Islet of Langerhans (tissue), 1 donor: Measurements from ENCODE around the gene EDEM2.
"Not testable (repeated sequence)": the region's sequence is repeated elsewhere in the genome, so short reads cannot be mapped to it uniquely, and the experiment has no call there.

Source experiments
- FAIRE-seq: peaks from one replicate; lab custom pipeline; 2011; peaks lifted over from hg19 to GRCh38; lab: Jason Lieb, UNC

Gene EDEM2

DNA sequence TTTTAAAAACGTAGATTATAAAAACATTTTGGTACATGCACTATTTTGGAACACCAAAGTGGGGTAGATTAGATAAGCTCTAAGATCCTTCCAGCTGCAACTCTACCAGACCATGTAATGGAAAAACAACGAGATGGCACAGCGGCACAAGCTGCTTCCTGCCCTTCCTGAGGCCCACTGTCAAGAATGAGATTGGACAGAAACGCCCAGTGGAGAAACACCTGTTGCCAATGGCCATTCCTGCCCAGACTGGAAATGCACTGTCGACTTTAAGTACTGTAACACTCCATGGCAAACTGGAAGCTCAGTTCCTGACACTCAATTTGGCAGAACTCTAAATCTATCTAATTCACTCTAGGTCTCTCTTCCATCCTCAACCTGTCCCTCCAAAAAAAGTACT is 21.4 kb downstream of the EDEM2 start:
- FAIRE-seq = no peak

DNA sequence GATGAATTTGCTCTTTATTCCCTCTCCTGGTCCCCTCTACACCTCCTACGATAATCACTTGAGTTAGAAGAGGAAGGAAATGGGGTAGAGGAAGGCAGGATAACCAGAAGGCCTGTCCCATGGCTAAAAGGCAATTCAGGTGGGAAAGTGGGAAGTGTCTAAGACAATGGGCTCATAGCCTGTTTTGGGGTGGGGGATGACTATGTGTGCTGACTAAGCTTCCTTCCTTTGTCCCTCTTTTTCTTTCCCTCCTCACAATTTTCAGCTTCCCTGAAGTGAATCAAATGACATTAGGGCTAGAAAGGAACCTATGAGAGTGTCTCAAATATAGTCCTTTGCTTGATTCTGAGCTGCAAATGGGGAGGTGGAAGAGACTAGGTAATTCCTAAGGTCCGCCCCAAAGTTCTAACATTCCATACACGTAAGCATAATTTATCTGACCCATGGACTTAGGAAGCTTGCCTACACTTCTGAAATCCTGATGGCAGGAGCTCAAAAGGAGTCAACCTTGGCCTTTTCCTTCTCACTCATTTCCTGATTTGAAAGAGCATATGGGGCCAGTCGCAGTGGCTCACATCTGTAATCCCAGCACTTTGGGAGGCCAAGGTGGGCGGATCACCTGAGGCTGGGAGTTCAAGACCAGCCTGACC is 24.3 kb downstream of the EDEM2 start:
- FAIRE-seq = no peak

DNA sequence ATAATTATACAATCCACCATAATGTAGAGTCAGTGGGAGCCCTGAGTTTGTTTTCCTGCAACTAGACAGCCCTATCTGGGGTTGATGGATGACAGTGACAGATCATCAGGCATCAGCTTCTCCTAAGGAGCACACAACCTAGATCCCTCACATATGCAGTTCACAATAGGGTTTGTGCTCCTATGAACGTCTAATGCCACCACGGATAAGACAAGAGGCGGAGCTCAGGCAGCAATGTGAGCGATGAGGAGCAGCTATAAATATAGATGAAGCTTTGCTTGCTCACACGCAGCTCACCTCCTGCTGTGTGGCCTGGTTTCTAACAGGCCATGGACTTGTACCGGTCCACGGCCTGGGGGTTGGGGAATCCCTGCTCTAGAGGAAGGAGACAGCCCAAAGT is 25.9 kb downstream of the EDEM2 start:
- FAIRE-seq = no peak

DNA sequence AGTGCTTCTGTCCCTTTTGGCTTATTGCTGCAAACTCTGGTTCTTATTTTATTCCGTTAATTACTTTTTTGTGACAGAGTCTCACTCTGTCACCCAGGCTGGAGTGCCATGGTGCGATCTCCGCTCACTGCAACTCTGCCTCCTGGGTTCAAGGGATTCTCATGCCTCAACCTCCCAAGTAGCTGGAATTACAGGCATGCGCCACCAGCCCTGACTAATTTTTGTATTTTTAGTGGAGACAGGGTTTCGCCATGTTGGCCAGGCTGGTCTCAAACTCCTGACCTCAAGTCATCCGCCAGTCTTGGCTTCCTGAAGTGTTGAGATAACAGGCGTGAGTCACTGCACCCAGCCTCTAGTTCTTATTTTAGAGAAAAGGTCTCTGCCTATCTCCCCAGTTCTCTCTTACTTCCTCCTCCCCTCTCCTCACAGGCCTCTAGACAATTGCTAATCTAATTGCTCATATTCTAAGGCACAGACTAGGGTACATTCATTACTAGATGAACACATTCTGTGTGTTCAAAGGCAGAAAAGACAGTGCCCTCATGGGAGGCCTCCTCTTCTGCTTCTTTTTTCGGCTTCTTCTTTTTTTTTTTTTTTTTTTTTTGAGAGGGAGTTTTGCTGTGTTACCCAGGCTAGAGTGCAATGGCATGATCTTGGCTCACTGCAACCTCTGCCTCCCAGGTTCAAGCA is 27.0 kb downstream of the EDEM2 start:
- FAIRE-seq = no peak

DNA sequence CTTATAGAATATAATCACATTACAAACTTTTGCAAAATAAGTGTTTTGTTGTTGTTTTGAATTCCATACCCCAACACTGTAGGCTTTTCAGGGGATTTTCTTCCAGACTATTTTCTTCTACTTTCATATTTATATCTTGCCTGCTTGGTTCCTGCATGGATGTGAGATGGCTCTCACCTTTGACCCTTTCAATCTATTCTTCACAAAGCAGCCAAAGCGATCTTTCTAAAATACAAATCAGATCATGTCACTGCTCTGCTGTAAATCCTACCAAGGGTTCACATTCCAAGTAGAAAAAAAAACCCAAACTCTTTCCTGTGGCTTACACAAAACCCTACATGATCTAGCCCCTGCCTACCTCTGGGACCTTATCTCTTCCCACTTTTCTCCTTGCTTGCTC is 29.5 kb downstream of the EDEM2 start:
- no peak for FAIRE-seq

DNA sequence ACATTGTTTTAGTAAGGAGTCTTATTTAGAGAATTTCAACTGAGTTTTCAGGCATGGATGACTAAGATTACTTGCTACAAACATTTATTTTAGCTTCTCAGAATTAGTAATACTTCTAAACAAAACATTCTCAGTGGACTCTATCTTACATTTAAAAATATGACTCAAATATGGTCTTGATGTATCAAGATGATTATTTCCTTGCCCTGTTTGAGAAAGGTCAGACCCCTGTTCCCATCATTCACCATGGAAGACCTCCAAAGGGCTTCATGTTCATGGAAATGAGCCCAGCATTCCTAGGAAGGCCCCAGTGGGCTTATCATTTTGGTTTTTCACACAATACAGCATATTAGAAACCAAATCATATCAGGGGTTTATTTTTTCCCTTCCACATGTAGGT is 29.9 kb downstream of the EDEM2 start:
- no peak for FAIRE-seq

DNA sequence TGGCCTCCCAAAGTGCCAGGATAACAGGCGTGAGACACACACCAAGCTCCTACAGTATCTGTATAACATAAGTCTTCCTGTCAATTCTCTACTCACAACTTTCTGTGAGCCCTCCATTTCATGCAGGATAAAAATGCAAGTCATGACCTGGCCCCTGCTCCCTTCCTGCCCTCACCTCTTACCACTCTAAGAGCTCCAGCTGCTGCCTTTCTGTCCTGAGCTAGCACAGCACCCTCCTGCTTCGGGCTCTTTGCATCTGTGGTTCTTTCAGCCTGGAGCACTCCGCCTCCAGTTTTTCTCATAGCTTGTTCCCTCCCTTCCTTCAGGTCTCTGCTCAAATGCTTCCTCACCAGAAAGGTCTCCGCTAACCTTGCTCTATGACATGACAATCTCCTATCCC is 30.9 kb downstream of the EDEM2 start:
- no peak for FAIRE-seq

DNA sequence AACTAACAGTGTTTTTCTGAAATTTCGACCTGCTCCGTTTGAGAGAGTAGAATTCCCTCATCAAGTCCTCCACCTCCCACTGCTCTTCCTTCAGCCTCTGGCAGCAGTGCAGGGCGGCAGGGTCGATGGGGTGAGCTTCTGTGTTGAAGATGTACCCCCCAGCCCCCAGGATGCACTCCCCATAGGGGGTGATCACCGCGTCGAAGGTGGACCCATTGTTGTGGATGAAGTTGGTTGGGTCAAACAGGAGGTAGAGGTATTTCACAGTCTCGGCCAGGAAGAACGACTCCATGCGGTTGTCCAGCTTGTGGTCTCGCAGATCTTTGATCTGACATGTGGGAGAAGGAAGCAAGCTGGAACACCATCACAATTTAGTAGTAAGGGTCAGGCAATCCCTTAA is 31.5 kb downstream of the EDEM2 start:
- FAIRE-seq = no peak

DNA sequence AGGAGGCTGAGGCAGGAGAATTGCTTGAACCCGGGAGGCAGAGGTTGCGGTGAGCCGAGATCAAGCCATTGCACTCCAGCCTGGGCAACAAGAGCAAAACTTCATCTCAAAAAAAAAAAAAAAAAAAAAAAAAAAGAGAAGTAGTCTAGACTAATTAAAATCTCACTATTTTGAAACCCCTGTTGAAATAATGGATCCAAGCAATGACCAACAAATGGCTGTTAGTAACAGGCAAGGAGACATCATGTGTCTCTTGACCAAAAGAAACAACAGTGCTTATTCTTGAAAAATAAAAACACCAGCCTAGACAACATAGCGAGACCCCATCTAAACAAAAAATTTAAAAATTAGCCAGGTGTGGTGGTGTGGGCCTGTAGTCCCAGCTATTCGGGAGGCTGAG is 34.9 kb downstream of the EDEM2 start:
- FAIRE-seq = not testable (repeated sequence)

DNA sequence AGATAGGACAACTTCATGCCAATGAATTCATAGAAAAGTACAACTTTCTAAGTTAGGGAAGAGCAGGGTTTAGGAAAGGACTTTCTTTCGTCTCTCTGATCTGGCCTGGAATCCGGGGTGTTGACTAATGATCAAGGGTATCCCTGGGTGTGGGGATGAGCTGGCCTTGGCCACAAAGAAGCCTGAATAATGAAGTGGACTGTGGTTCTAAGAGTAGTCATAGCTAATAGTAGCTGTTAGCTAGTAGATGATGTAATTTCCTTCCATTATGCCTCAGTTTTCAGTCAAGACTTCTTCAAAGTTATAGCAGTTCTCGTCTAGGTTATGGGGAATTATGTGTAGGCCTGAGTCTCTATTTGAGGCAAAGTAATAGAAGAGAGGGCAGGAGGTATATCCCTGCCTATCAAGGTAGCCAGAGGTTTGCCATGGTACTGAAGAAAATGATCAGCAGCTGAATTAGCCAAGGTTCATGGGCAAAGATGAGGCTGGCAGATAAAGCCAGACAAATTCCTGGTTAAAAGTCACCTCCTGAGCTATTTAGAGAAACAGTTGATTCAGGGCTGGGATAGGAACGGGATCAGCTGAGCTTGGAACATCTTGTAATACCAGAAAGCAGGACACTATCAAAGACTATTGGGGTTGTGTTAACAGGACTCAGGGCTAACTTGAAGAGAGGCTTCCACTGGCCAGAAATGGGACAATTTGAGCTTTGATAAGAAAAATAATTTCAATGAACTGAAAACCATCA is 35.8 kb downstream of the EDEM2 start:
- no peak for FAIRE-seq

DNA sequence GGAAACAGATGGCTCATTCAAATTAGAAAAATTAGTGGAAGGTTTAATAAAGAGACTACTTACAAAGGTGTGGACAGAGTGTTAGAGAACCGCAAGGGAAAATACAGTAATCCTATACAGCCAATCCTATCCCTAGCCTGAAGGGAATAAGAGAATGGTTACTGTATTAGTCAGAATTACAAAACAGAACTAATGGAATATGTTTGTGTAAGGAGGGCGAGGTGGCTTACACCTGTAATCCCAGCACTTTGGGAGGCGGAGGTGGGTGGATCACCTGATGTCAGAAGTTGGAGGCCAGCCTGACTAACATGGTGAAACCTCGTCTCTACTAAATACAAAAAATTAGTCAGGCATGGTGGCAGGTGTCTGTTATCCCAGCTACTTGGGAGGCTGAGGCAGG is 38.2 kb downstream of the EDEM2 start:
- FAIRE-seq = no peak

DNA sequence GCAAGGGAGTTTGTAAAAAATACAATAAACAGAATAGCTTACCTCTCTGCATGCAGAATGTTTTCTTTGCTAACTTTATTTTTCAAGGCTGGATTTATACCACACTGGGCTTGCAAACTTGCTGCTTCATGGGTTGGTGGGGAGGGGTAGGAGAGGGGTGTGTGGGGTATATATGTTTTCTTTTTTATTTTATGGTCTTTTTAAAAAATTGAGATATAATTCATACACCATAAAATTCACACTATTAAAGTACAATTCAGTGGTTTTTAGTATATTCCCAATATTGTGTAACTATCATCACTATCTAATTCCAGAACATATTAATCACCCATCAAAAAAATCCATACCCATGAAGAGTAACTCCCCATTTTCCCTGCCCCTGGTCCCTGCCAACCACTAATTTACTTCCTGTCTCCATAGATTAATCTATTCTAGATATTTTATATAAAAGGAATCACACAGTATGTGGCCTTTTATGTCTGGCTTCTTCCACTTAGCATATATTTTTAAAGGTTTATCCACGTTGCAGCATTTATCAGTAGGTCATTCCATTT is 40.2 kb downstream of the EDEM2 start:
- no peak for FAIRE-seq

DNA sequence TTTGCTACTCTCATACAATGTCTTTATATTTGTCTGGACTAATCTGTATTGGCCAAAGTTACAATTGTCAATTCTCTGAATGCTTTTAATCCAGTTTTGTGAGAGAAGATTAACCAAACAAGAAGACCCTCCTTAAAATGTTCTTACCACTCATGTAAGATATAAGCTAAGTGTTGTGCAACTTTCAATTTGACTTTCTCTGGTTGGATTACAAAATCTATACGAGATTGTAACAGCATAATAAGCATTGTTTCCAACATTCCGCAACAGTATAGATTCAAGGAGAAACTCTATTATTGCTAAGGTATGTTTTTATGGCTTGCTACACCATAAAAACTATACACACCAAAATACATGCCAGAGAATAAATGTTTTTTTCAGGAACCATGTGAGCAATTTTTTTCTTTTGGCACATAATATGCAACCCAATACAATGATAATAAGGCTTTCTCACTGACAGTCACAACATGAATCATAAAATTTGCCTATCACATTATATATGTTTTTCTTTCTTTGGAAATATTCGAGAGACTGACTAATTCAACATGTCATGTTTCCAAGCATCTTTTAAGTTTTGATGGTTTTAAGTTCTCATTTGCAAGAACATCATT is 42.3 kb downstream of the EDEM2 start:
- FAIRE-seq = no peak

DNA sequence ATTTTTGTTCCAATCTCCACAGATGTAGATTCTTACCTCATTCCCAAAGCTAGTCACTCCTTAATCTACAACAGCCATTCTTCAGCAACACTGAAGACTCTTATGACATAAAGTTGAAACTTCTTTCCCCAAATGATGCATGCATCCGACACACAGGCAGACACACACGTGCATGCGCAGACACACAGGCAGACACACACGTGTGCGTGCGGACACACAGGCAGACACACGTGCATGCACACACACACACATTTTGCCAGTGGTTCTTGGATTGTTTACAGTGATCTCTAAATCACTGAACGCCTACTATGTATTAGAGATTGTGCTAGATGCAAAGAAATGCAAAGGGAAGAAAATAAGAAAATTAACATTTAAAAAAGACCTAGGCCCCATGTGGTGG is 45.5 kb downstream of the EDEM2 start:
- no peak for FAIRE-seq

DNA sequence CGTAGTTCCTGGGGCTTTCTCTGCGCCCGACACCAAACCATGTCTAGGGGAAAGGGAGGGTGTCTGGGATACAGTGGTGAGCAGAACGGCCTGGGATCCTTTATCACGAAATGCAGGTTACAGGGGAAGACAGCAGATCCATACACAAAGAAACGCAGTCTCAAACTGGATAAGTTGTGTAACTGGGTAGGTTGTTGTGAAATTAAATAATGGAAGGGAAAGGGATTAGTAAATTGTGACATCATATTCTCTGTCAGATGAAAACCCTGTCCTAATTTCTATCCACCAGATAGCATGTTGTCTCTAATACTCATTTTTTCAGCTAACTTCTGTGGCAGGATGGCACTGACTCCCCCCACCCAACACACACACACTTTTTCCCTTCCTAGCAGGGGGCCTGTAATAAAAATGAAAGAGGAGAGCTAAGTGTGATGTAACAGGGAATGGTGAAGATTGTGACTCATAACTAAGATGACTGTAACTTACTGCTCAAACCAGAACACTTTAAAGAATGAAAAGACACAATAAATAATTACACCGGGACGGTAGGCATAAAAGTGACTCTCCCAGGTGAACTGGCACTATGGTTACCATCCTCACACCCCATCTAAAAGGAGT is 53.8 kb downstream of the EDEM2 start:
- no peak for FAIRE-seq

DNA sequence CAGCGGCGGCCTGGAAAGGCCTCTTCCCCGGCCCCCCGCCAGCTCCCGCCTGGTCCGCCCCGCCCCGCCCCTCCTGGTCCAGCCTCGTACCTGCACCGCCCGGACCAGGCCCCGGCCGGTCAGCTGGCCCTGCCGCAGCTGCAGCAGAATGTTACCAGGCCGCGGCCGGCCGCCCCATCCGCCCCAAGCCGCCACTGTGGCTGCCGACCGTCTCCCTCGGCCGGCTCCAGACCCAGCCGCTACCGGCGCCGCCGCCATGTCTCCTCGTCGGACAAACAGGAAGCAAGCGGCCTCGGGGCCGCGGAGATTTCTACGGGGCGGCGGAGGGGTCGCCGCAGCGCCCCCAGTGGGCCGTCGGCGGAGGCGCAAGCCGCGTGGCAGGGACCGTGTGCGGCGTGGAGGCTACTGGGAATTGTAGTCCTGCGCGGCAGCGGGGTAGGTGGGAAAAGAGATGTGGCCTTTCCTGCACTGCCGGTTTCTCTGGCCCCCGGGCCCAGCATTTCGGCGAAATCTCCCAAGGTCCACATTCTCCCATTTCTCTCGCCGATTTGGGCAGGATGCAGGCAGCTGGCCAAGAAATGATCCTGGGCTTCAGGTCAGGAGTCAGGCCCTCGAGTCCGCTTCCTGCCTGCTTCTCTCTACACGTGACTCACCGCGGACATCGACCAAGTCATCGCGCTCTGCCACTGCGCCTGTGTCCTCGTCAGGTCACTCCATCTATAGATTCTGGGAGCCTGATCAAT is 54.4 kb downstream of the EDEM2 start, which contains the start of gene TRPC4AP:
Gene TRPC4AP, minus strand, starts transcription at position 284 of the 743 bp plus-strand sequence. Its CDS starts 26 bp downstream, at position 258.
- FAIRE-seq = no peak

DNA sequence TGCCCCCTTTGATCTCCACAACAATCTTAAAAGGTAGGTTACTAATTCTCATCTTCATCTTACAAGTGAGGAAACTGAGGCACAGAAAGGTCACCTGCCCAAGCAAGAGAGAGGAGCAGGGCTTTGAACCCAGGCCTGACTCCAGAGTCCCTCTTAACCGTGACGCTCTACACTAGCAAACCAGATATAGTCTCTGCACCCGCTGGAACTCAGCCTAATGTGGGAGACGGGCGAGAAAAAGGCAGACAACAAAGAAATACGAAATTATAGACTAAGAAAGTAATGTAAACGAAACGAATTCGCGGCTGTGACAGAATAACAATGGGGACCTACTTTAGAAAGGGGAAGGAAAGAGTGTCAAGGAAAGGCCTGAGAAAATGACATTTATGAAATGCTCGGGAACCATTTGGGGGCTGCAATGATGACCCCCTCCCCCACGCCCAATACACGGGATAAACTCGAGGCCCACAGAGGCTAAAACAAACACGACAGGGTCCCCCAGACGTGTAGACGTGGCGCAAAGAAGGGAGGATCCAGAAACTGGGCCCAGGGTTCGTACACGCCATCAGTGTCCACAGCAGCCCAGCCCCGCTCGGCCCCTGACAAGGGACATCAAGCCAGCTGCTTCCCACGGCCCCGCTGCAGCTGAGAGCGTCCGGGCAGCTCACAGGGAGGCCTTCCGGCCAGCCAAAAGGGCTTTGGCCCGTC is 55.2 kb downstream of the EDEM2 start:
- FAIRE-seq = no peak

DNA sequence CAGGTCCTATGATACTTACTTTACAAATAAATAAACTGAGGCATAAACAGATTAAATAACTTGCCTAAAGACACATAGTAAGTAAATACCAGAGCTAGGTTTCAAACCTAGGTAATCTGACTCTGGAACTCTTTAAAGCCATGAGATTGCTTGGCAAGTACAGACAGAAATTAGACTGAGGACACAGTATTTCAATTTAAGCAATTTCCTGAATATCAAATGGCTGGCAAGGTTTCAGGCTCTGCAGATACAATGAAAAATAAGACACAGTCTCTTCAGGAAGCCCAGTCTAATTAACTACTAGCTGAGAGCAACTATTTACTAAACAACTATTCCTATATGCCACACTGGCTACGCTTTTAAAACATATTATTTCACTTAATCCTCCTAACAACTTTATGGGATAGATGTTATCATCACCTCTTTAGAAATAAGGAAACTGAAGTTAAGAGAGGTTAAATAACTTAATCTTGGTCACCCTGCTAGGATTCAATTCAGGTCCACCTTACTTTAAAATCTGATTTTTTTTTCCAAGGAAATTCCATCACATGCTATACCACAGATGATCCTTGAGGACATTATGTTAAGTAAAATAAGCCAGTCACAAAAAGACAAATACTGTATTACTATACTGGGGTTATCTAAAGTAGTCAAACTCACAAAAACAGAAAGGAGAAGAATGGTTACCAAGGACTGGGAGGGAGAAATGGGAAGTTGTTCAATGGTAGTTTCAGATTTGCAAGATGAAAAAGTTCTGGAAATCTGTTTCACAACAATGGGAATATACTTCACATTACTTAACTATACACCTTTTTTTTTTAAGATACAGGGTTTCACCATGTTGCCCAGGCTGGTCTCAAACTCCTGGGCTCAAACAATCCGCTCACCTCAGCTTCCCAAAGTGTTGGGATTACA is 58.6 kb downstream of the EDEM2 start:
- FAIRE-seq = no peak

DNA sequence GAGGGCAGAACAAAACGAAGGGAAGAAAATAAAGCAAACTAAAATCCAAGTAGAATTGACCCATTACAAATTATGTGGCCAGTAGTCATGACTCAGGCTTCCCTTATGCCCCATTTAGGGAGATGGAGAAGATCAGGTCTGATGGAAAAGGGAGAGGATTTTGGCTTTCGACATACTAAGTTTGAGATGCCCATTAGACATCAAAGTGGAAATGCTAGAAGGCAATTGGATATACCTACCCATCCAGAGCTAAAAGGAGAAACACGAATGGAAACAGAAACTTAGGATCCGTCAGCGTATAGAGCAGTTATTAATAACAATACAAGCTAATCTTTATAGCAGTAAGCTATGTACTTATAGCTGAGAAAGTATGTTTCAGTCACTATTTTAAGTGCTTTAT is 59.3 kb downstream of the EDEM2 start:
- no peak for FAIRE-seq

DNA sequence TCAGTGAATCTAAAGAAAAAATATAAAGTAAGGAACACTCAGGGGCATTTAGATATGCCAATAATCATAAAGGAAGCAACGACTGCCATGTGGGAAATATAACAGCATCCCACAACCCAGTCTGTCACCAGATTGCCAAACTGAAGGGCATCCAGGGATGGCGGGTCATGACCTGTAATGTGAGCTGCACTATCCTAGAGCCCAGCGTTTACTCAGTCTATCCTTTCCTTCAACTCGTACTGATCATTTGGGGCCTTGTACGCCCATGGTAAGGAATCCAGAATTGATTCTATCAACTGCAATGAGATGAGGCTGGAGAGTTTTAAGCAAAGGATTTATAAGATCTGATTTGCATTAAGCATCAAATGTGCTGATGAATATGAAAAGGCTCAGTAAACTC is 59.8 kb downstream of the EDEM2 start:
- no peak for FAIRE-seq
